Common myeloid progenitor, CD34-positive (primary cell): Measurements from ENCODE around the gene BTRC.

ENCODE experiments used
- CTCF ChIA-PET: fragments of 350-600 bp; sonication (Branson Sonifier 250); formaldehyde crosslinking; loops from one replicate; lab custom pipeline; 2021; ENCODE audit warnings: antibody characterized with exemption; lab: Charles Lee
- POLR2A ChIA-PET: fragments of 350-600 bp; sonication (Branson Sonifier 250); formaldehyde crosslinking; loops from one replicate; lab custom pipeline; 2021; ENCODE audit warnings: antibody characterized with exemption; lab: Charles Lee
- DNase-seq, 3 donors: peaks; one replicate each; pipeline versions ENCODE4 v3.0.0 to v3.0.0-alpha.2; 2013
- H3K27ac ChIP-seq, 2 experiments: 1 replicate in 1 of 2; 2 replicates in 1 of 2; pipeline ENCODE4 v1.7.0; 2013; ENCODE audit warnings: inconsistent platforms in 2 of 2, low read length in 2 of 2, mild to moderate bottlenecking in 2 of 2, low read depth in 1 of 2, moderate library complexity in 1 of 2; ENCODE audit not compliant: severe bottlenecking in 2 of 2, insufficient read depth in 1 of 2, poor library complexity in 1 of 2
- H3K27me3 ChIP-seq, 5 experiments: replicated peaks in 2 of 5; 1 replicate in 3 of 5; 2 replicates in 2 of 5; pipeline versions ENCODE4 v1.6.1 to v1.7.0; 2013; ENCODE audit warnings: low read length in 4 of 5, mild to moderate bottlenecking in 2 of 5, moderate library complexity in 2 of 5, inconsistent platforms in 1 of 5; ENCODE audit not compliant: insufficient read depth in 5 of 5, control insufficient read depth in 4 of 5
- H3K36me3 ChIP-seq, 4 experiments: 1 replicate in 2 of 4; 2 replicates in 2 of 4; pipeline versions ENCODE4 v1.6.1 to v1.7.0; 2013; ENCODE audit warnings: low read length in 3 of 4, control low read depth in 1 of 4, mild to moderate bottlenecking in 1 of 4; ENCODE audit not compliant: control insufficient read depth in 4 of 4, insufficient read depth in 4 of 4
- H3K4me1 ChIP-seq, 4 experiments: 1 replicate in 3 of 4; 2 replicates in 1 of 4; pipeline versions ENCODE4 v1.6.1 to v1.7.1; 2013; ENCODE audit warnings: low read length in 3 of 4, mild to moderate bottlenecking in 3 of 4, control low read depth in 1 of 4, inconsistent platforms in 1 of 4, moderate library complexity in 1 of 4; ENCODE audit not compliant: control insufficient read depth in 4 of 4, insufficient read depth in 4 of 4; ENCODE audit errors: control extremely low read depth in 1 of 4
- H3K4me3 ChIP-seq, 7 experiments: 1 replicate in 4 of 7; 2 replicates in 3 of 7; pipeline versions ENCODE4 v1.5.1 to v1.7.0; 2013; ENCODE audit warnings: mild to moderate bottlenecking in 7 of 7, low read length in 6 of 7, moderate library complexity in 6 of 7, inconsistent platforms in 2 of 7, low read depth in 2 of 7, control low read depth in 1 of 7; ENCODE audit not compliant: insufficient read depth in 4 of 7, control insufficient read depth in 1 of 7; ENCODE audit errors: extremely low read depth in 1 of 7
- H3K9me3 ChIP-seq, 5 experiments: 1 replicate in 4 of 5; 2 replicates in 1 of 5; pipeline versions ENCODE4 v1.6.1 to v1.7.1; 2013; ENCODE audit warnings: low read length in 4 of 5, mild to moderate bottlenecking in 2 of 5, inconsistent platforms in 1 of 5, low read depth in 1 of 5, moderate library complexity in 1 of 5; ENCODE audit not compliant: control insufficient read depth in 4 of 5, insufficient read depth in 2 of 5; ENCODE audit errors: control extremely low read depth in 1 of 5
- WGBS: methylation state at CpG from one replicate; pipeline ENCODE4 v1.1.5; 2013; ENCODE audit not compliant: insufficient coverage; 5-methylcytosine and 5-hydroxymethylcytosine counted together

BTRC gene

DNA sequence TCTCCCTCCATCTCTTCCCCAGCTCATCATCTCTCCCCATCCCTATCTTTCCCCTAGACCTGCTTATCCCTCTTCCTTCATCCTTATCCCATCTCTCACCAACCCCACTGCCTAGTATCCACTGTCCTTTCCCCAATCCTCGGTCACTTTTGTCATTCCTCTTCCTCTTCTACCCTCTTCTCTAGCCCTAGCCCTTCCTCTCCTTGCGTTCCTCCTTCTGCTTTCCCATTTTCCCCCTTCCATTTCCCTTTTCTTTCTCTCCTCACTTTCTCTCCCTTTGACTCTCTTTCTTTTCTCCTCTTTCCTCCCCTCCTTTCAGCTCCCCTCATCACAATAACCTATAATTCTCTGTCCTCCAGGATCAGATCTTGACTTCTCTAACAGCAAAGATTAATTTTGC is 150.5 kb downstream of the BTRC start:
- no peak for DNase-seq
- 95% methylated on average over 1 of the region's 2 CpGs for WGBS
- Histone ChIP-seq H3K36me3 (no peaks in the 10 kb centered on the region), H3K4me1 (no peaks in the 10 kb centered on the region), H3K27me3 (no peaks in the 10 kb centered on the region), H3K4me3 (no peak overlapping the region), H3K9me3 (no peaks in the 10 kb centered on the region), H3K27ac (no peak overlapping the region)
- CTCF ChIA-PET, result no interaction called here
- POLR2A ChIA-PET, result no interaction called here

DNA sequence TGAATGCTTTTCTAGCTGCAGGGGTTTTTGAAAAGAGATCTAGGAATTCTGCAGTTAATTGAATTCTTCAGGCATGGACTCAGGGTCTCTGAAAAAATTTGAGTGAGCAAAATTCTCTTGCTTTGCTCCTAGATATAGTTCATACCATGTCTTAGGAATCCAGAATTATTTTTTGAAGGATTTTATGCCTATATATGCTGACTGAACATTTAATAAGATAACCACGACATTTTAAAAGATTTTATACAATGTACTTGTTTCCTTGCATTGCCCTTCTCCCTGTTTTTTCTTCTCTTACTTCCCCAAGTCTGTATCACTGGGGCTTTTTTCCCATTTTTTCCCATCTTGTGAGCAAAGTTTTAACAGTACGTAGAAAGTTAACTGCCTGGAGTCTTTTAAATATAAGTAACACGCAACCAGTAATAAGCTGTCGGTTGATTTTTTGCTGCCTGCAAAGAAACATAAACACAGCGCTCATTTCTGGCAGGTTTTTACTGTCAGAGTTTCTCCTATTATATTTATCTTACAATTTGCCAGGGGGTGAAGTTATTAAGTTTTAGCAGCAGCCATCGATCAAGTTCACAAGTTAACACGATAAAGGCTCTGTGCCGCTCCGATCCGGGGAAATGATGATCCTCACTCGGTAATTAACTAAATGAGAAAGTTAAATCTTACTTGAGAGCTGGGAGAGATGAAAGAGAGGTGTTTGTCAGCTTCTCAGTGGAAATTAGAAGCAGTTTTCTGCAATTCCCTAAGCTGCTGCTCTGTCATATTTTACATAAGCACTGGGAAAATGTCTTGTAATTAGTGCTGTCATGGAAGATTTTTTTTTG is 153.1 kb downstream of the BTRC start:
- H3K27me3 ChIP-seq, result no peaks in the 10 kb centered on the region
- H3K27ac ChIP-seq, result no peak overlapping the region
- ChIA-PET CTCF (interaction anchor here (1.1 to 2.3 kb wide), 7 partner anchors 9 to 292 kb away, joined by 3 to 6 read pairs (median 4); no protein-coding TSS in a partner anchor), POLR2A (interaction anchor here (0.6 kb wide), 1 partner anchor 11 kb away, joined by 3 read pairs; no protein-coding TSS in a partner anchor)
- no peak for DNase-seq
- no peaks in the 10 kb centered on the region for H3K4me1 ChIP-seq
- no peaks in the 10 kb centered on the region for H3K36me3 ChIP-seq
- no peak overlapping the region for H3K4me3 ChIP-seq
- WGBS, result 96% methylated on average over 9 of the region's 11 CpGs
- no peaks in the 10 kb centered on the region for H3K9me3 ChIP-seq

DNA sequence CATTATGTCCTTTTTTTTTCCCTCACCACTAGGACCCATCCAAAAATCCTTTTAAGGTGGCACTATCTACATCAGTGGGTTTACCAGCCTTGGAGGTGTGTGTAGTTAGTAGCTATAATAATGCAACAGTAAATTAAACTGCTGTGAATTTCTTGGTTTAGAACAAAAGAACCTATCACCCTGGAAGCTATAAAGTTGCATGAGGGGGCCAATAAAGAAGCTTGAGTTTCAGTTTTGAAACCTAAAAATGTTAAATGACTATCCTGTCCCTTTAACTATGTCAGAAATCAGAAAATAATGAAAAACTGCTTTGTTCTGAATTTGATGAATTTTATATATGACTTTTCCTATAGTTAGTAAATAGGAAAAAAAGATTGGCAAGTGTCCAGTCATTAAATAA is 153.9 kb downstream of the BTRC start:
- POLR2A ChIA-PET, result no interaction called here
- Histone ChIP-seq H3K27me3 (no peaks in the 10 kb centered on the region), H3K36me3 (no peaks in the 10 kb centered on the region), H3K4me1 (no peaks in the 10 kb centered on the region), H3K27ac (no peak overlapping the region), H3K9me3 (no peaks in the 10 kb centered on the region), H3K4me3 (no peak overlapping the region)
- CTCF ChIA-PET, result interaction anchor here (1.3 to 2.3 kb wide), 5 partner anchors 10 to 62 kb away, joined by 3 to 6 read pairs (median 5); no protein-coding TSS in a partner anchor
- DNase-seq, result no peak

DNA sequence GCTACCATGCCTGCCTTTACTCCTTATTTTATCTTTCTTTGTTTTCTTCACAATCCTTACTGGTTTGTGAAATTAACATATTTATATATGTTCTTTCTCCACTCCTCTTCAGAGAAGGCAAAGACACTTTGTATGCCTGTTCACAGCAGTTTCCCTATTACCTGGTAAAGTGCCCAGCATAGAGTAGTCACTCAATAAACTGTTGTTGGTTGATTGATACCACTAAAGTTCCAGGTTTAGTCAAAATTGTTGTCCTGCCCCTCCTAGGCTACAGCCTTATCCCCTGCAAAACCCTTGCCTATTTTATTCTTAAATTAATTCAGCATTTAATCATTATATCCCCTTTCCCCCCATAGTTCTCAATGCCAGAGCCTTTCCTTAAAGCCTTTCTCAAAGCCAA is 158.0 kb downstream of the BTRC start:
- Histone ChIP-seq H3K4me1 (no peaks in the 10 kb centered on the region), H3K4me3 (no peak overlapping the region), H3K36me3 (no peaks in the 10 kb centered on the region), H3K27me3 (no peaks in the 10 kb centered on the region), H3K9me3 (no peaks in the 10 kb centered on the region), H3K27ac (no peak overlapping the region)
- POLR2A ChIA-PET, result no interaction called here
- CTCF ChIA-PET, result interaction anchor here (0.7 kb wide), 1 partner anchor 8 kb away, joined by 3 read pairs; no protein-coding TSS in a partner anchor
- DNase-seq, result no peak

DNA sequence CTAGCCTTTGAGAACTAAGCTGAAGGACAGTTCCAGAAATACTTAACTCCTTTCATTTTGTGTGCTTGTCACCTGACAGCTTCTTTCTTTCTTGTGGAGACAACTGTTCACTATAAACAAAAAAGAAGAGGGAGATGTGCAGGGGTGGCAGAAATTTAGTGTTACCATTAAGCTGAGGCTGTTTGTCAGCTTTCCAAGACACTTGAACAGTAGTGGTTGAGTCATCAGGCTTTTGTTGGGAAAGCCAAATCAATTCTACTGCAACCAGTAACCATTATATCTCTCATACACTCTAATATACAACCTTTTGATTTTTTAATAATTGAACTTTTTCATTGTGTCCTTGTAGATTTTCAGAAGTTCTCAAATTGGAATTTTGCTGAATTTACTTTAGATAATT is 158.8 kb downstream of the BTRC start:
- ChIA-PET POLR2A (no interaction called here), CTCF (interaction anchor here (0.7 kb wide), 1 partner anchor 9 kb away, joined by 3 read pairs; no protein-coding TSS in a partner anchor)

DNA sequence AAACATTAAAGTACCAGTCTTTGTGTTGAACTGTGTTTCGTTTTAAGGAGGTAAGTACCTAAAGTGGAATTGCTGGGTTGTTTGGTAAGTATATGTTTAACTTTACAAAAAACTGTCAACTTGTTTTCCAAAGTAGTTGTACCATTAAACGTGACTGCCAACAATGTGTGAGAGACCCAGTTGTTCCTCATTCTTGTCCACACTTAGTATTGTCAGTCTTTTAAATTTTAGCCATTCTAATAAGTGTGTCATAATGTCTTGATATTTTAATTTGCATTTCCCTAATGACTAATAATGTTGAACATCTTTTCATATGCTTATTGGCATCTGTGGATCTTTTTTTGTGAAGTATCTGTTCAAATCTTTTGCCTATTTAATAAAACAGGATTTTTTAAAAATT is 159.8 kb downstream of the BTRC start:
- Histone ChIP-seq H3K27me3 (no peaks in the 10 kb centered on the region), H3K4me1 (no peaks in the 10 kb centered on the region), H3K36me3 (no peaks in the 10 kb centered on the region), H3K4me3 (no peak overlapping the region), H3K27ac (no peak overlapping the region), H3K9me3 (no peaks in the 10 kb centered on the region)
- peak in 1 of 3 donors; percentile 5 for DNase-seq
- WGBS, result 100% methylated on average over 2 of the region's 2 CpGs
- CTCF ChIA-PET, result no interaction called here
- POLR2A ChIA-PET, result no interaction called here

More for the DNA sequence above, 158.8 kb downstream of the BTRC start:
- Histone ChIP-seq H3K27me3 (no peaks in the 10 kb centered on the region), H3K9me3 (no peaks in the 10 kb centered on the region), H3K4me1 (no peaks in the 10 kb centered on the region), H3K4me3 (no peak overlapping the region), H3K27ac (no peak overlapping the region), H3K36me3 (no peaks in the 10 kb centered on the region)
- no peak for DNase-seq

DNA sequence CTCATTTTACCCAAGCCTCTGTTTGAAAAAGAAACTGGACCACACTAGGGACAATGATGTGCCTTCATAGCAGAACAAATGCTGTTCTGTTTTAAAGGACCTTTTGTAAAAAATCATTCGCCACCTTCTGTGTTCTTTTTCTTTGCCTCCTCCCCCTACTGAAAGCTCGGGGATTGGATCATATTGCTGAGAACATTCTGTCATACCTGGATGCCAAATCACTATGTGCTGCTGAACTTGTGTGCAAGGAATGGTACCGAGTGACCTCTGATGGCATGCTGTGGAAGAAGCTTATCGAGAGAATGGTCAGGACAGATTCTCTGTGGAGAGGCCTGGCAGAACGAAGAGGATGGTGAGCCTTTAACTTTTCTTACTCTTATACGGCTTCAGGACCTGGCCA is 171.9 kb downstream of the BTRC start:
- Histone ChIP-seq H3K27me3 (no peaks in the 10 kb centered on the region), H3K9me3 (no peaks in the 10 kb centered on the region), H3K36me3 (peaks cover 2 to 4% (median 2%) of the 10 kb centered on the region in 4 experiments), H3K27ac (no peak overlapping the region), H3K4me3 (no peak overlapping the region), H3K4me1 (peaks cover 0 to 2% (median 0%) of the 10 kb centered on the region in 4 experiments)
- no peak for DNase-seq
- CTCF ChIA-PET, result interaction anchor here (0.8 to 0.9 kb wide), 2 partner anchors 10 to 28 kb away, joined by 3 read pairs; no protein-coding TSS in a partner anchor
- POLR2A ChIA-PET, result no interaction called here
- WGBS, result 96% methylated on average over 5 of the region's 6 CpGs
